NAMALWA (cell line): ENCODE data around the gene SLC23A2.

Source experiments
- DNase-seq: peaks from one replicate; pipeline ENCODE4 v3.0.0-alpha.2; 2015; ENCODE audit warnings: low spot score

The SLC23A2 gene

GRCh38 chr20:4844751-4845465 is 156.4 kb downstream of the SLC23A2 start:
- peak; percentile 21 for DNase-seq

- DNase-seq = no peak
Observed at GRCh38 chr20:4844325-4844724, 157.0 kb downstream of the SLC23A2 start.

- DNase-seq = peak; percentile 48
Observed at GRCh38 chr20:4840801-4841200, 160.5 kb downstream of the SLC23A2 start.

- no peak for DNase-seq
Observed at GRCh38 chr20:4838526-4838925, 162.8 kb downstream of the SLC23A2 start.

GRCh38 chr20:4837760-4838159 is 163.6 kb downstream of the SLC23A2 start:
- DNase-seq = no peak

- no peak for DNase-seq
Observed at GRCh38 chr20:4836935-4837334, 164.4 kb downstream of the SLC23A2 start.

GRCh38 chr20:4836473-4836872 is 164.8 kb downstream of the SLC23A2 start:
- no peak for DNase-seq

GRCh38 chr20:4835244-4836177 is 165.8 kb downstream of the SLC23A2 start:
- DNase-seq = no peak

- DNase-seq = no peak
Observed at GRCh38 chr20:4833074-4833728, 168.1 kb downstream of the SLC23A2 start.

GRCh38 chr20:4832469-4832868 is 168.8 kb downstream of the SLC23A2 start:
- DNase-seq = no peak

- no peak for DNase-seq
Observed at GRCh38 chr20:4830696-4831095, 170.6 kb downstream of the SLC23A2 start.

GRCh38 chr20:4830259-4830658 is 171.1 kb downstream of the SLC23A2 start:
- DNase-seq = no peak

GRCh38 chr20:4829514-4830215 is 171.6 kb downstream of the SLC23A2 start:
- no peak for DNase-seq

GRCh38 chr20:4828830-4829513 is 172.3 kb downstream of the SLC23A2 start:
- no peak for DNase-seq

- no peak for DNase-seq
Observed at GRCh38 chr20:4821590-4821989, 179.7 kb downstream of the SLC23A2 start.

GRCh38 chr20:4820806-4821518 is 180.3 kb downstream of the SLC23A2 start:
- DNase-seq = no peak

GRCh38 chr20:4819901-4820300 is 181.4 kb downstream of the SLC23A2 start:
- no peak for DNase-seq

- no peak for DNase-seq
Observed at GRCh38 chr20:4817230-4817671, 184.1 kb downstream of the SLC23A2 start.

GRCh38 chr20:4815628-4816027 is 185.7 kb downstream of the SLC23A2 start:
- DNase-seq = no peak

- peak; percentile 88 for DNase-seq
Observed at GRCh38 chr20:4814696-4815252, 186.5 kb downstream of the SLC23A2 start.
